ENCODE measurements around the gene LHX5.

The LHX5 gene

DNA sequence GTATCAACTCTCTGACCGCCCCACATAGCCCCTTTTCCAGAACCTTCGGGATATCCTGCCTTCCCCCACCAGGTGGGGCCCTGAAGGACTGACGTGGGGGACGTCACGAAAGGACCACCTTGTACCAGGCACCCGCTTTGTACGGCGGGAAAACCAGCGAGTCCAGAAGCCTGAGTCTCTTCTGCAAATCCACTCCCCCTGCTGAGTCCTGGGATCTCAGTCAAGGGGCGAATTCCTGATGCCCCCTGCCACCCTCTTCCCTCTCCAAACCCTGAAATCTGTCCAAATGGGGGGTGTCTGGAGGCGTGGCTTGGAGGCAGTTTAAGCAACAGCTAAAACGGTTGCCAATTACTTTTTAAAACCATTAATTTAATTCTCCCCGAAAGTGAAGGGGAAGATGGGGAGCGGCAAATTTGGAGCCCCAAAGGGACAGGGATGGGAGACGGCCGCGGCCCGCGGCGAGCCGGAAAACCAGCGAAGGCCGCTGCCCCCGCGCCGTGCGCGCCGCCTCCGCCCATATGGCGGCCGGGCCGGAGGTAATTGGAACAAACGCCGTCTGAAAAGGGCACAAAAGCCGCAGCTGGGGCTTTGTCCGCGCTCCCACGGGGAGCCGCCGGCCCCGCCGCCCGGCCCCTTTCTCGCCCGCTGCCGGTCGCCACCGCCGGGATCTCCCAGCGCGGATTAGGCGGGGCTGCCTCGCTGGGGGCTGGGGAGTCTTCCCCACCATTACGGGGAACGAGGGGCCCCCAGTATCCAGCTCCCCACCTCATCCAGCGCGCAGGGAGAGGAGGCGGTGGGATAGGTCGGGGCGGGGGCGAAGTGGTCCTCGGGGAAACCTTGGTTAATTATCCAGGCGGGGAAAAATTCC is 6.6 kb downstream of the LHX5 start:
- no peak for DNase-seq (ENCODE audit: low read depth, low spot score)

DNA sequence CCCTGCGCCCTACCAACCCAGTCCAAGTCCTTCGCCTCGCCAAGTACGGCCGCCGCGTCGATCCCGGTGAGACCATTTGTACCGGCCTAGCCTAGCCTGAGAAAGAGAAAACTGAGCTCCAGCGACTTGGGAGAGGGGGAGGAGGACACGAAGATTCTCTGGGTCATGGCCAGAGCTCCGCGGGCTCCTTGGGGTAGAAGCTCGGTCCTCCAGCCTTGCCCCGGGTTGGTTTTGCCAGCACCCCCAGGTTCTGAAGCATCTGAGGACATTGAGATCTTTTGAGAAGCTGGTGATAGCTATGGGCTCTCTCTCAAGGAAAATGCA is 7.3 kb downstream of the LHX5 start:
- no peak for DNase-seq (ENCODE audit: low read depth, low spot score)

DNA sequence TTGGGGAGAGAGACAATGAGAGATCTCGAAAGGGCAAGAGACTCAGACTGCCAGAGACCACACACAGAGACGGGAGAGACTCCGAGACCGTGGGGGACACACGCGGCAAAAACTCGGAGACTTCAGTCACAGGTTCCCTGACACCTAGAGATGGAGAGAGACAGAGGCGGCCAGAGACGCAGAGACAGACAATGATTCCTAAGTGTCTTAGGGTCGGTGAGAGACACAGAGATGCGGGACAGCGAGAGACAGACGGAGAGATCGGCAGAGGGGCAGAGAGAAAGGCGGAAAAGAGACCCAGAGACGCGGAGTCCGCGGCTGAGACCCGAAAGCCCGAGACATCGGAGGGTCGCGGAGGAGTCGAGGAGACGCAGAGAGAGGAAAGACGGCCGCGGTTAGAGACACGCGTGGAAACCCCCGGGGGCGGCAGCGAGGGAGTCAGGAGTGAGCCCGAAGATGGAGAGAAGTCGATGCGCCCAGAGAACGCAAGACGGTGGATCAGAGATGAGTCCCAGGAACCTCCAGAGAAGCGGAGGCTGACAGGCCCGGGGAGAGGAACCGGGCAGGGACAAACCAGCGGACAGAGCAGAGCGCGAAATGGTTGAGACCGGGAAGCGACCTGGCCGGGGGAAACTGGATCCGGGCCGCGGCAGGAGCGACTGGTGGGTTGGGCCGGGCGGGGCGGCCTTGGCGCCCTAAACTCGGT is 7.8 kb downstream of the LHX5 start:
- no peak for DNase-seq (ENCODE audit: low read depth, low spot score)

DNA sequence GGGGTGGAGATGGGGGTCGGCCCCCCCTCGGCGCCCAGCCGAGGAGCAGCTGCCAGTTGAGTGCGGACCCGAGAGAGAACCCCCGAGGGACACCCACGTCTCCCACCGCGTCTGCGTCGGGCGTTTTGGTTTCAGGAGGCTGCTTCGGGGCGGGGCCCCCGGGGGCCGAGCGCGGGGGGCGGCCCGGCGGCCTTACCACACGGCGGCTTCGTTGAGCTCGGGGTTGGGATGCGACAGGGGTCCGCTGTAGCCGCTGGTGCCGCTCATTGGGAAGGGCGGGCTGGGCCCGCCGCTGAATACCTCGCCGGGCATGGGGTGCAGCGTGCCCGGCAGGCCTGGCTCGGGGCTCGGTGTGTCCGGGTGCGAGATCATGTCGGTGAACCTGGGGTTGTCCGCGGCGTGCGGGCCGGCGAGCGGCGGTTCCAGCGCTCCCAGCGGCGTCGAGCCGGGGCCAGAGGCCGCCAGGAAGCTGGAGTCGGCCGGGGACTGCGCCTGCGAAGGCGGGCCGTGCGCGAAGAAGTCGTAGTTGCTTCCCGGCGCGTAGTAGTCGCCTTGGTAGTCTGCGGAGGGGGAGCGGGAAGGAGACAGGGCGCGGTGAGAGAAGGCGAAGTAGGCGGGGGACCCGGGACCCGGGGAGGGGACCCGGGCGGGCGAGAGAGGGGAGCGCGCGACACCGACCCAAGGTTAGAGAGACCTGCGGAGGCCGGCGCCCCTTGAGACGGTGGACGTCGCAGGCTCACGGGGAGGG is 8.5 kb downstream of the LHX5 start:
- no peak for DNase-seq (ENCODE audit: low read depth, low spot score)

DNA sequence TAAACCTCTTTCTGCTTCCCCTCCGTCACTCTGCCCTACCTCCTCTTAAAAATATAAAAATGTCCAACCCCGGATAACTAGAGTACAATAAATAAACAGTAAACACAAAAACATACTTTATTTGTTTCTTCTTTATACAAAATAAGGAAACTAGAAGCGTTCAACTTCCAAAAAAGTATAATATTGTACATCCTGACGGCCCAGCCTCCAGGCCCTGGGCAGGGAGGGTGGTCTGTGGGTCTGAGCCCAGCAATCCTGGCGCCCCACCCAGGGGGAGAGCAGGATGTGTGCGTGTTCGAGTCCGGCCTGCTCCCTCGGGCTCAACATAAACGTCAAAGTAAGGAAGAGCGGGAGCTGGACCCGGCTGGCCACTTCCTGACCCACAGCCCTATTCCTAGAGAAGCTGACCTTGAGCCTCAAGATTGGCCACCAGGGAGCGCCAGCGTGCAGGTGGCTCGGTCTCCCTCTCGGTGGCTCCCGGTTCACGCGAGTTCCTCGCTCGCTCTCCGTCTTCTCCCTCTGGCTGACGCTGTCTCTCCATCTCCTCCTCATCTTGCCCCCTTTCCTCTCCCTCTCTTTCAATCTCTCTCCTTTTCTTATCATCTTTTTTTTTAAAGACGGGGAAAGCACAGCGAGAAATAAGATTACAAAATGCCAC is 9.4 kb downstream of the LHX5 start:
- no peak for DNase-seq (ENCODE audit: low read depth, low spot score)

DNA sequence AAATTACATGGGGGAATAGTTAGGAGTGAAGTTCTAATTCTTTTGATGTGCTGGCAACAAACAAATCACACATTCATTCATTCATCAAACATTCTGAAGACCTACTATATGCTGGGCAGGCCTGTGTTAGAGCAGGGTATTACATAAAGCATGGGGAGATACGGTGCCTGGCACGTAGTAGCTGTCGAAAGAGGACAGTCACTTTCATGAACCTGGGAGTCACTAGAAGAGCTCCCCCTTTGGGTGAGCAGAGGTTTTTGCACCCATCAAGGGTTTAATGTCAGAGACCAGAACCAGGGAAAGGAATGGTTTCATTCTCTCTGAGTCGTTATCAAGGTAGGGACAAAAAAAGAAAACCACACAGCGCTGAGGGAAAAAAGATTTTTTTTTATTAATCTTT is 10.0 kb downstream of the LHX5 start:
- DNase-seq (ENCODE audit: low read depth, low spot score): no peak

DNA sequence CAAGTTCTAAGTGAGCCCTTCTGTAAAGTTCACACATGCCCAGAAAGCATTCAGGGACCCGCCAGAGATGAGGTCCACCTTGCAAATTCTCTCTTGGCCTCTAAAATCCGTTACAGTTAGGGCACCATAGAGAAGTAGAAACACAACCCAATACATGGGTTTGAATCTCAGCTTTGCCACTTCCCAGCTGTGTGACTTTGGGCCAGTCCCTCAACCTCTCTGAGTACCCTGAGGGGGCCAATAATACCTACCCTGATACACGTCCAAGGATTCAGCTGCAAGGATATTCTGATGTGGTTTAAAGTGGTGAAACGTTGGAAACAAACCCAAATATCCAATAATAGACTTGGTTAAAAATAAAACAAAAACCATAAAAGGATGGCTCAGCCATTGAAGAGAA is 11.7 kb downstream of the LHX5 start:
- DNase-seq (ENCODE audit: low read depth, low spot score): no peak

DNA sequence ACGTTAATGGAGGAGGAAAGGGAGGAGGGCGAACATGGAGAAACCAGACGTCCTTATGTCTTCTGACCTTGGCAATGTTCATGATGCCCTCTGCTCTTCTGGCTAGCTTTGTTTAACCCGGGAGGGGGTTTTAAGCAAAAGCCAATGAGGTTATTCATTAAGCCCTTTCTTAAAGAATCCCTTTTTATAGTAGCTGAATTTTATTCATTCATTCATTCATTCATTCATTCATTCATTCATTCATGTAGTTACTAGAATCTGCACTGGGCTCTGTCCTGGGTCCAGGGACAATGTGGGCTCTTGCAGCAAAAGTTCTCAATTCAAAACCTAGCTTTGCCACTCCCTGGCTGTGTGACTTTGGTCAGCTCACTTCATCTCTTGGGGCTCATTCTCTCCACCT is 14.0 kb downstream of the LHX5 start:
- no peak for DNase-seq (ENCODE audit: low read depth, low spot score)

DNA sequence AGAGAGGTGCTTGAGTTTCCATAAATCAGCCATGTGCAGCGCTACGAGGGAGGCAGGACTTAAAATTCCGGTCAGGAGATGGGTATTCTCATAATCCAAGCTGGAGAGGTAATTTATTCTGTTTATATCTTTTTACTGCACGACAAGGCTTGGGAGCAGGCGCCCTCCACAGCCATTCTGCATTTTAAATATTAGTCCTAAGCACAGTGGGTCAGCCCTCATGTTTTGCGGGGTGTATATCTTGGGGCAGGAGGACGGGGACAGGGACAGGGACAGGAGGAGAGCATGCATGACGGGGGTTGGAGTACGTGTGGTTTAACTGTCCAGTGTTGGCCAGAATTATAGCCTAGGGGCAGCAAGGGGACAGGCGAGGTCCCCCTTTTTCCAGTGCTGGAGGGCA is 14.5 kb downstream of the LHX5 start:
- no peak for DNase-seq (ENCODE audit: low read depth, low spot score)

DNA sequence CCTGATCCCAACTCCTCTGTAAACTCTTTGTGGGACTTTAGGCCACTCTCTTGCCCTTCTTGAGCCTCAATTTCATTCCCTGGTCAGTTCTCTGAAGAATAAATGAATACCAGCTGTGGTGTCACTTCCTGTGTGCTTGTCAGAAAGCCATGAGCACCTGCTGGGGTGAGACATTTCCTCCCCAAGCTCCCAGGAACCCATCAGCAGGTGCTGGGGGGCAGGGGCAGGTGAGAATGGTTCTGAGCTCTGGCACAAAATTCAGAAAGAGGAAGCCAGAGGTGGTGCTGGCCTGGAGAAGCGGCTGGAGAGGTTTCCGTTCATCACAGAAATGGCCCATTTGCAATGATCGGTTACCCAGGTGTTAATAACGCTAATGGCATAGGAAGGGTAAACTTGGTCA is 14.9 kb downstream of the LHX5 start:
- DNase-seq (ENCODE audit: low read depth, low spot score): no peak

DNA sequence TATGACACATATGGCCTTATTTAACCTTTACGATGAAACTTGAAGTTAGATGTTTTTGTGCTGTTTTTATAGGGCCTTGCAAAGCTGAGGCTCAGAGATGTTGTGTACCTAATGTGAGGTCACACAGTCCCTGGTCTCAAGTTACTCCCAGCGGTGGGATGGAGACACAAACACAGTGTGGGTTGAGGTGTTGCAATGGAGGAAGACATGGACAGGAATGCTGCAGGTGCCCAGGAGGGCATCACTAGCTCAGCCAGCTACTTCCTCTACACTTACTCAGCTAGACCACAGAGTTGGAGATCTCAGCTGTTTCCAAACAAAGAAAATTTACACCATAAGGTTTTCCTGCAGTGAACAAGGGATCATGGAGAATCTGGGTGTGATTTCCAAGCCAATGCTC is 15.5 kb downstream of the LHX5 start:
- no peak for DNase-seq (ENCODE audit: low read depth, low spot score)

DNA sequence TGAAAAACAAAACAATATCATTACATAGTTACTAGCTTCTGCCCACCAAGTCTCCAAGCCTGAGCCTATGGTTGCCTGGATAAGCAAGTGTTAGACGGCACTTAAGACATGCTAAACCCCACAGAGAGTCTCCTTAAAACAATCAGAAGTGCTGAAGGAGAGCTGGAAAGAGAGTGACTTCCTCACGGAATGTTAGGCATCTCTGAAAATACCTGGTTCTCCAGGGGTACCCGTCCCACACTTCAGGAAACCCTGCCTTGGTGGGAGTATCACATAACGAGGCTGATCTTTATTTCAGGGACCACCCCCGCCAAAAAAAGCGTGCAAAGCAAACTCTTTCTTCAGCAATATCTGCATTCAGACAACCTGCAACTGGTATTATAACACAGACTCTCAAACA is 18.3 kb downstream of the LHX5 start:
- DNase-seq (ENCODE audit: low read depth, low spot score): no peak

DNA sequence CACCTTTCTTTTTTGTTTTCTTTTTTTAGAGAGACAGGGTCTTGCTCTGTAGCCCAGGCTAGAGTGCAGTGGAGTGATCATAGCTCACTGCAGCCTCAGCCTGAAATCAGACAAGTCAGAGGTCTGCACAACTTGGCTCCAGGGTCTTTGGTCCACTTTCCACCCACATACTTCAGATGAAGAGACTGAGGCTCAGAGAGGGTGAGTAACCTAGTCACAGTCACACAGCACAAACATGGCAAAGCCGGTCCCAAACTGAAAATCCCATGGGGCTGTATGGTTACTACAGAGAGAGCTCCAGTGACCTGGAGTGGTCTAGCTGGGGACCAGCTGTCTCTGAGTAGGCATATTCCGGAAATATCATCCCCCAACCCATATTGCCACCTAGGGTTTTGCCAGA is 19.2 kb downstream of the LHX5 start:
- no peak for DNase-seq (ENCODE audit: low read depth, low spot score)

DNA sequence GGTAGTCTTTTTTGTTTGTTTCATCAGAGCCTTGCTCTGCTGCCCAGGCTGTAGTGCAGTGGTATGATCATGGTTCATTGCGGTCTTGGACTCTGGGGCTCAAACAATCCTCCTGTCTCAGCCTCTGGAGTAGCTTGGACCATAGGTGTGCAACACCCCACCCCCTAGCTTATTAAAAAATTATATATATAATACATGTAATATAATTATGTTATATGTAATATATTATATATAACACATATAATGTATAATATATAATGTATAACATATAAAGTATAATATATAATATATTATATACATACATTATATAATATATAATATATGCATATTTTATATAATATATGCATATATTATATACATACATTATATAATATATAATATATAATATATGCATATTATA is 21.8 kb downstream of the LHX5 start:
- DNase-seq (ENCODE audit: low read depth, low spot score): no peak

DNA sequence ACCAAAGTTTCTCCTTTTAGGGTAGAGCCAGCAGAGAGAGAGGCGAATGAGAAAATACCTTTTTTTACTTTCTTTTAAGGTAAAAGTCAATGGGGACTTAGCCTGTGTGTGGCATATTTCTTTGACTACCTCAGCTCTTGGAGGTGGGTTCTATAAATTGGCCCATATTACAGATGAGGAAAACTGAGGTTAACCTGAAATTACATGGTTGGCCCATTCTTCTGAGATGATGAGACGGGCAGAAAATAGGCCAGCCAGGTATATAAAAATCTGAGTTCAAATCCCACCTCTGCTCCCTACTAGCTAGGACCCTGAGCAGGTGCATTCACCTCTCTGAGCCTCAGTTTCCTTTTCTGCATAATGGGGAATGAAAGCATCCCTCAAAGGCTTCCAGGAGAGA is 22.4 kb downstream of the LHX5 start:
- DNase-seq (ENCODE audit: low read depth, low spot score): no peak

DNA sequence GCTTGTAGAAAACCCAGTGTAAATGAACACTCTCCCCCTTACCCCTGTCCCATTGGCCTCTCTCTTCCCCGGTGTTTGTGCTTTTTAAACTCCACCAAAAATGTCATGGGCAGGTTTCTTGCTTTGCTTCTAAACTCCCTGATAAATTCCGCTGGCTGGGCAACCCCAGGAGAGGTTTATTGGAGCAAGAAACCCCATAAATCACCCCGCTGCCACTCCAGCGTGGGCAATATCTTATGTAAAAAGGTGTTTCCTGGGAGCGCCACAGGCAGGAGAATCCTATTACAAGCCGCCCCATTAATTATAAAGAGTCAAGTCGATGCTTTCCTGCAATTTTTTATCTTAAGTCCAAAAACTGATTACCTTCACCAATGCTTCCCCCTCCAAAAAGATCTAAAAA is 22.8 kb downstream of the LHX5 start:
- DNase-seq (ENCODE audit: low read depth, low spot score): no peak

DNA sequence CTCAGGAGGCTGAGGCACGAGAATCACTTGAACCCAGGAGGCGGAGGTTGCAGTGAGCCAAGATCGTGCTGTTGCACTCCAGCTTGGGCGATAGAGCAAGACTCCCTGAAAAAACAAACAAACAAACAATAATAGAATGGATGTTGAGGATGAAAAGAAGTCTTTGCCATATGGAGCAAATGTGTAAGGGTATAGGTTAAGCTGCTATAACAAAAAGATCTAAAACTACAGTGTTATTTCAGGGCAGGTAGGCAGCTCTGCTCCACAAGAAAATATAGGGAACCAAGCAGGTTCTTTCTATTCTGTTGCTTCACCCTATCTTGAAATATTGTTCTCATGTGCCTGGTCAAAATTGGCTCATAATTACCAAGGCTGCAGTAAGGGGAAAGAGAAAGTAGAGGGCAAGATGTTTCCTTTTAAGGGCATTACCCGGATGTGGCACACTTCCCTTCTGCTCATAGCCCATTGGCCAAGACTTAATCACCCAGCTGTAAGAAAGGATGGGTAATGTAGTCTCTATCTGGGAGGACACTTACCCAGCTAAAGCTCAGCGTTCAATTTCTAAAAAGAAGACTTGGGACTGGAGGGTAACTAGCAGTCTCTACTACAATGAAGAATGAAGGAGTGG is 26.0 kb downstream of the LHX5 start:
- no peak for DNase-seq (ENCODE audit: low read depth, low spot score)

DNA sequence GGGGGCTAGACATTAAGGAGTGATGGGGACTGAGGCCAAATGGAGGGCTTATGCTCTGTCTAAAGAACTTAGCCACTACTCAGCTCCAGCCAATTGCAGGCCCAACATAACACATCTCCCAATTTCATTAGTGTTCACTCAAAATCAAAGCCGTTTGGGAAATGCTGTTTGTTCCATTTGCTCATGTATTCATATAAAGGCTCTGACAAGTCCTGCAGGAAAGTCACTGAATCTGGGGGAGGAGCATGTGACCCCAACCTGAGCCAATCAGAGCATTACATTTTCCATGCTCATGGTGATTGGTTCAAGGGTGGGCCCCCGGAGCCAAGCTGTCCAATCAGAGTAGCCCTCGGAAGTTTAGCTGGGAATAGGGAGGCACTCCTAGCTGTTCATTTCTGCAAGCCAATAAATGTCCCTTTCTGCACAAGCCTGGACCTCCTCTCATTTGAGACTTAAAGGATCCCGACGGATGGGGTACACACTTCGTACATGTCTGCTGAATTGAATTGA is 28.6 kb downstream of the LHX5 start:
- DNase-seq (ENCODE audit: low read depth, low spot score): no peak

DNA sequence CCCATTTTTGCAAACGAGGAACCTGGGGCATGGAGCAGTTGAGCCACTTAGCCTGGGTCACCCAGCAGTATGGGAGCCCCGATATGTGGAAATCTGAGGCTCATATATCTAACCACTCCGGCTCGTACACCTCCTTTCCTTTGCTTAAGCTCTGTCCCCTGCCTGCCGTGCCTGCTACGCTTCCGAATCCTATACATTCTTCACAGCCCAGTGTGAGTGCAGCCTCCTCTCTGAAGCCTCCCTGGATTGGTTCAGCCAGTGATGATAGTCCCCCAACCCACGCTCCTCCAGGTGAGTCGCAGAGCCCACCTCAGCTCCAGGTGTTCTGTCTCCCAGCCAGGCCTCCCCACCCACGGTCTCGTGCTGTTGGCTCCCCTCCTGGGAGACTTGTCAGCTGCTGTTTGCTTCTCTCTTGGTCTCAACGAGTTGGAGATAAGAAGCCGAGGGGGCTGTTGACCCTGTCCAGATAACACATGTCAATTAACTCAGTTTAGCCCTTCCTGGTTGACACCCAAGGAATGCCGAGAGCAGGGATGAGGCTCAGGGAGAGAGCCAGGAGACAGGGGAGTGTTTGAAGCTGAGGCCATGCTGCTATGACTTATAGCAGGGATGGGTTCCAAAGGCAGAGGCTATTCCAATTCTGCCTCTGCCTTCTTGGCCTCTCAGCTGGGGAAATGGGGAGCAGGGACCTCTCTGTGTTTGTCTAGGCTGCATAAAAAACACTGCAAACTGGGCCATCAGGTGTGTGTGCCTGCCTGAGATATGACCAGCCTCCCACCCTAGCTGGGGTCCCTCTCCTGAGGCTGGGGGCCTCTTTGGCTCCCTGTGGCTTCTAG is 30.5 kb downstream of the LHX5 start:
- DNase-seq (ENCODE audit: low read depth, low spot score): no peak

DNA sequence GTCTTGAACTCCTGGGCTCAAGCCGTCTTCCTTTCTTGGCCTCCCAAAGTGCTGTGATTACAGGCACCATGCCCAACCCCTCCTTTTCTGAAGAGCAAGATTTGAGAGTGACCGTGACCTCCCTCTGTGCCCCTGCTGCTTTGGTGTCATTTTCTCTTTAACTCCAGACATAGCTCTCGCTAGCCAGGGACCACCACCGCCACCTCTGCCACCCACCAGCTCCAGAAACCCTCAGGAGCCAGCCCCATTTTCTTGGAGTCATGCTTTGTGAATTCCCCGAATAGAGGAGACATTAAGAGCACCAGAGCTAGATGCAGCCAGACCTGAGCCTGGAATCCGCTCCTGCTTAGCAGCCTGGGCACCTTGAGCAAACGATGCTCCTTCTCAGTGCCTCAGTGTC is 31.3 kb downstream of the LHX5 start:
- no peak for DNase-seq (ENCODE audit: low read depth, low spot score)

DNA sequence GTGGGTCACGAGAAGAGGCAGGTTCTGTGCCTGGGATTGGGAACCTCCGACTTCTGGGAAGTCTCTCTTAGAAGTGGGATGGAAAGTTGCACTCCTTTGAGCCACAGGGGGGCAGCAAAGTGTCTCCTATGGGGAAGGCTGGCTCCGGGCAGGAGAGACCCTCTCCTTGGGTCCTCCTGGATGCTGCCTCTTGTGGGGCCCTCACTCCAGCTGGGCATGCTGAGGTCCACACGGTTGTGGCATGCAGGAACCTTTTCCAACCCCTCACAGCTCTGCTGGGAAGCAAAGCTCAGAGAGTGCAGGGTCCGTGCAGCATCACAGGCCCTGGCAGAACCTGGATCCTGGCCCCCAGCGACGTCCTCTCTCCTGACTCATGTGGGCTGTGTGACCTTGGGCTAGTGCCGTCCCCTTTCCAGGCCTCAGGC is 32.1 kb downstream of the LHX5 start:
- DNase-seq (ENCODE audit: low read depth, low spot score): no peak
